Epidermal melanocyte (primary cell): ENCODE data around the gene SPAG9.

ENCODE experiments used
- DNase-seq: peaks from one replicate; pipeline ENCODE4 v3.0.0; 2011; ENCODE audit warnings: low spot score; ENCODE audit not compliant: insufficient read length

The SPAG9 gene

DNA sequence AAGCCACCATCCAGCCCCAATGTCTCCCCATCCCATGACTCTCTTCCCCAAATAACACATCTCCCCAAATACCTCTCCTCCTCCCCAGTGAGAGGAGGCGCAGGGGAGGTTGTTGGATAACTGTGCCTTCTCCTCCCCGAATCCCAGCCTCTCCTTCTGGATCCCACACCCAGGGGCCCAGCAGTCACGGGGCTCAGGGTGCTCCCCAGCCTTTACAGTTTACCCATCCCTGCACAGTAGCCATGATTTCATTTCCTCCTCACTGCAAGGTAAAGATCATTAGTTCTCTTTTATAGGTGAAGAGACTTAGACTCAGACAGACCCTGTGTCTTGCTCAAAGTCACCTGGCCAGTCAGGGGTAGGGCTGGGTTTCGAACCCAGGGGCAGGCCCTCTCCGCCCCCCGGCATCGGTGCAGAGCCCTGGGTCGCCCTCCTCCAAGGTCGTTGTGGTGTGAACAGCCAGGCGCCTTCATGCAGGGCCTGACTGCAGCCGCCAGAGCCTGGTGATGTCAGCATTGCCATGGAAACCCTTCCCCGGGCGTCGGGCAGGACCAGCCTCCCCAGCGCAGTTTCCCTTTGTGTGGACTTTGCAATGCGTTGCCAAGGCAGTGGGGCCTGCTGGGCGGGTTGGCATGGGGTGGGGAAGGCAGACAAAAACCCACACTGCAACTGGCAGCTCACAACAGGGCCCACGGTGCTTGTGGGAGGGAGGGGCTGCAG is 201.2 kb downstream of the SPAG9 start:
- DNase-seq = peak; percentile 97

GRCh38 chr17:50918933-50919296 is 201.8 kb downstream of the SPAG9 start:
- DNase-seq = no peak

GRCh38 chr17:50918071-50918932 is 202.4 kb downstream of the SPAG9 start:
- DNase-seq = no peak

GRCh38 chr17:50917418-50917743 is 203.3 kb downstream of the SPAG9 start:
- DNase-seq = no peak

- DNase-seq = no peak
These were observed 203.8 kb downstream of the SPAG9 start for GRCh38 chr17:50916708-50917417.

DNA sequence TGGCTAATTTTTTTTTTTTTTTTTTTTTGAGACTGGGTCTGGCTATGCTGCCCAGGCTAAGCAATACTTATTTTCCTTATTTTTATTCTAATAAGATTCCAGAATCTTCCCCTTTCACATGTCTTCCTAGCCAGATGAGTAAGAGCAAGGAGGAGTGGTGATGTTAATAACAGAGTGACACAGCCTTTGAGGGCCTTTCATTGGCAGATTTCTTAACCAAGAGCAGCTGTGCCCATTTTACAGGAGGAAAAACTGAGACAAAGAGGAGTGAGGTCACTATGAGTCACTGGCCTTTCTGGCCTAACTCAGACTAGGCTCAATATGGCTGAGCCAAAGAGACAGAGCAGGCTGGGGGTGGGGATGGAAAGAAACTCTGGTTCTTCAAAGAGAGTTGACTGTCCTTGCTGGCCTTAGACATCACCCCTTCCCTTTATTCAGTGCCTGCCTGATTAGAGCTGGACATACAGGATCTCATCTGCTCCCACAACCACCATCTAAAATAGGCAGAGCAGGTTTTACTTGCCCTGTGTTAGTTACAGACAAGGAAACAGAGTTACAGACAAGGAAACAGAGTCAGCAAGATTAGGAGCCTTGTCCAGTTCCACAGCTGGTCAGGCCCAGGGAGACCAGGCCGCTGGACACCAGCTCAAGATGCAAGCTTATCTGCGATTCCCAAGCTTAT is 204.5 kb downstream of the SPAG9 start:
- DNase-seq = no peak

DNA sequence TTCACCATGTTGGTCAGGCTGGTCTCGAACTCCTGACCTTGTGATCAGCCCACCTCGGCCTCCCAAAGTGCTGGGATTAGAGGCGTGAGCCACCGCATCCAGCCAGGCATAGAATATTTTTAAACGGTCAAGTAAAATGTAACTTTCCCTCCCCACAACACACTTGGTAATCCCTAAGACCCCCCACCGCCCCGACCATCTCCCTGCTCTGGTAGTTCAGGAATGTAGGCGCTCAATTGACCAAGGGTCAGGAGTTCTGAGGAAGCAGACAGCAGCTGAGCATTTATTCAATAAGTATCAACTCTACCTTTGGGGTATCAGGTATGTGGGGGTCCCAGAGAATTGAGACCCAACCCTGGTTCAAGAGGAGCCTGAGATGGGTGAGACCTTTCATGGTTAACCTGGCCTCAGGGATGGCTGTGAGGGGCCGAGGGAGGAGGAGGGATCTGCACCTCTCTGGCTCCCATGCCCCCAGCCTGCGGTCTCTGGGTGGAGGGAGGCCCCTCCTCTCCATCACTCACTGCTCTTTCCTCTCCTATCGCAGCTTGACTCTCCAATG is 206.1 kb downstream of the SPAG9 start:
- DNase-seq = no peak

DNA sequence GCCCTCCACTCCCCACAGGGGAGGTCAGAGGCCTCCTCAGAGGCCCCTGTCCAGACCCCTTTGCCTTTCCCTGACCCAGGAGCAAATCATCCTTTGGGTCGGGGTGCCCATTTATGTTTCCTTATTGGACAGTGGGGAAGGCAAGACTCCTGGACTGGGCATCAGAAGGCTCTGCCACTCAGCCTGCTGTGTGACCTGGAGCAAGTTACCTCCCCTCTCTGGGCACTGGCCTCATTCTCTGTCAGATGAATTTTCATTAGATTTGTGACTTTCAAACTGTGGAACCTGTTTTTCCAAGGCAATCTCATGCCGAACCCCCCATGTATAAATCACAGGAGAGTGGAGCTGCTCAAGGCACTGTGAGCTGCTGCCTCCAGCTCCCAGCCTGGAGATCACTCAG is 207.5 kb downstream of the SPAG9 start:
- DNase-seq = no peak
